H1 (cell line): ENCODE measurements around the gene NYAP2. TPM values are rescaled to one million over a fixed set of nuclear protein-coding genes. Genes with fewer than 3 reads are reported as not detected.

ENCODE experiments used
- CTCF ChIA-PET: fragments of 300-600 bp; sonication (Branson Sonifier 250); formaldehyde crosslinking; loops from one replicate; lab custom pipeline; 2021; ENCODE audit not compliant: partially characterized antibody; lab: Charles Lee
- POLR2A ChIA-PET: fragments of 300-600 bp; sonication (Branson Sonifier 250); formaldehyde crosslinking; loops from one replicate; lab custom pipeline; 2021; ENCODE audit warnings: inconsistent platforms; ENCODE audit not compliant: partially characterized antibody; lab: Charles Lee
- DNase-seq, 2 experiments: peaks; one replicate each; pipeline versions ENCODE4 v3.0.0 to v3.0.0-alpha.2; 2010 to 2022; ENCODE audit warnings: low spot score in 2 of 2, low read depth in 1 of 2, mixed read lengths in 1 of 2
- FAIRE-seq: peaks from 2 replicates; lab custom pipeline; 2011; peaks lifted over from hg19 to GRCh38; lab: Jason Lieb, UNC
- H2AFZ ChIP-seq: 2 replicates; pipeline ENCODE4 v1.8.1; 2012; ENCODE audit warnings: low read length, inconsistent platforms
- H2AK5ac ChIP-seq: 2 replicates; pipeline ENCODE4 v1.6.1; 2013; ENCODE audit warnings: low read depth, low read length
- H2BK120ac ChIP-seq: replicated peaks from 2 replicates; pipeline ENCODE3; 2013; ENCODE audit warnings: low read depth, low read length, inconsistent platforms
- H2BK12ac ChIP-seq: 2 replicates; pipeline ENCODE4 v1.6.1; 2013; ENCODE audit warnings: low read depth, low read length
- H2BK15ac ChIP-seq: 2 replicates; pipeline ENCODE4 v1.6.1; 2013; ENCODE audit warnings: low read length
- H2BK20ac ChIP-seq: 2 replicates; pipeline ENCODE4 v1.6.1; 2013; ENCODE audit warnings: low read length
- H2BK5ac ChIP-seq: 2 replicates; pipeline ENCODE4 v1.6.1; 2013; ENCODE audit warnings: low read depth, low read length
- H3K14ac ChIP-seq: 2 replicates; pipeline ENCODE4 v1.6.1; 2013; ENCODE audit warnings: inconsistent platforms; ENCODE audit not compliant: insufficient read length
- H3K18ac ChIP-seq: 2 replicates; pipeline ENCODE4 v1.6.1; 2013; ENCODE audit warnings: low read length; ENCODE audit errors: extremely low read depth
- H3K23ac ChIP-seq: 2 replicates; pipeline ENCODE4 v1.6.1; 2013; ENCODE audit warnings: inconsistent platforms; ENCODE audit not compliant: insufficient read length
- H3K23me2 ChIP-seq: 2 replicates; pipeline ENCODE4 v1.6.1; 2013; ENCODE audit warnings: low read depth, low read length
- H3K27ac ChIP-seq: 2 replicates; pipeline ENCODE4 v1.6.1; 2011; ENCODE audit warnings: low read depth, low read length, inconsistent platforms
- H3K27me3 ChIP-seq, 4 experiments: replicated peaks in 1 of 4; 1 replicate in 1 of 4; 2 replicates in 3 of 4; pipeline versions ENCODE4 v1.6.1 to v1.8.1; 2011 to 2013; ENCODE audit warnings: low read length in 3 of 4, mild to moderate bottlenecking in 3 of 4, inconsistent platforms in 2 of 4, mixed read lengths in 2 of 4, moderate library complexity in 1 of 4; ENCODE audit not compliant: control insufficient read depth in 3 of 4, insufficient read depth in 3 of 4; ENCODE audit errors: extremely low read depth in 1 of 4
- H3K36me3 ChIP-seq, 4 experiments: 2 replicates each; pipeline versions ENCODE4 v1.6.1 to v1.8.1; 2011 to 2013; ENCODE audit warnings: mild to moderate bottlenecking in 4 of 4, low read length in 3 of 4, moderate library complexity in 2 of 4, control low read depth in 1 of 4, inconsistent platforms in 1 of 4; ENCODE audit not compliant: insufficient read depth in 4 of 4, control insufficient read depth in 2 of 4
- H3K4ac ChIP-seq: replicated peaks from 2 replicates; pipeline ENCODE3; 2013; ENCODE audit warnings: low read length, low read depth, mixed read lengths, inconsistent platforms; ENCODE audit not compliant: insufficient read length
- H3K4me1 ChIP-seq, 4 experiments: replicated peaks in 1 of 4; 1 replicate in 1 of 4; 2 replicates in 3 of 4; pipeline versions ENCODE4 v1.6.1 to v1.8.1; 2011 to 2013; ENCODE audit warnings: low read length in 3 of 4, inconsistent platforms in 2 of 4, mixed read lengths in 1 of 4; ENCODE audit not compliant: insufficient read depth in 4 of 4, control insufficient read depth in 3 of 4
- H3K4me2 ChIP-seq, 2 experiments: 2 replicates each; pipeline versions ENCODE4 v1.6.1 to v1.8.1; 2011 to 2013; ENCODE audit warnings: low read depth in 2 of 2, low read length in 2 of 2, control low read depth in 1 of 2, inconsistent platforms in 1 of 2, mild to moderate bottlenecking in 1 of 2; ENCODE audit not compliant: insufficient read depth in 1 of 2
- H3K4me3 ChIP-seq, 4 experiments: fragments of 200-600, 300-600 bp in 1 of 4; sonication (generic), shearing (Covaris generic), sonication (Bioruptor Twin) in 1 of 4; 2 replicates each; pipeline versions ENCODE4 v1.5.1 to v1.8.1; 2011 to 2016; ENCODE audit warnings: low read length in 4 of 4, low read depth in 3 of 4, control low read depth in 2 of 4, inconsistent platforms in 2 of 4, mild to moderate bottlenecking in 2 of 4, mixed read lengths in 1 of 4, moderate library complexity in 1 of 4; ENCODE audit not compliant: insufficient read depth in 2 of 4; ENCODE audit errors: extremely low read depth in 1 of 4
- H3K56ac ChIP-seq: replicated peaks from 2 replicates; pipeline ENCODE3; 2013; ENCODE audit warnings: low read depth, mild to moderate bottlenecking, mixed read lengths, low read length, inconsistent platforms; ENCODE audit not compliant: insufficient read length
- H3K79me1 ChIP-seq: 2 replicates; pipeline ENCODE4 v1.6.1; 2013; ENCODE audit warnings: low read depth, low read length, control low read depth
- H3K79me2 ChIP-seq, 2 experiments: 2 replicates each; pipeline versions ENCODE4 v1.6.1 to v1.8.1; 2012 to 2013; ENCODE audit warnings: low read length in 2 of 2, mild to moderate bottlenecking in 2 of 2, inconsistent platforms in 1 of 2; ENCODE audit not compliant: insufficient read depth in 2 of 2, control insufficient read depth in 1 of 2
- H3K9ac ChIP-seq, 4 experiments: replicated peaks in 1 of 4; 1 replicate in 1 of 4; 2 replicates in 3 of 4; pipeline versions ENCODE4 v1.6.1 to v1.8.1; 2011 to 2013; ENCODE audit warnings: low read depth in 3 of 4, low read length in 3 of 4, control low read depth in 2 of 4, mild to moderate bottlenecking in 2 of 4, moderate library complexity in 2 of 4, inconsistent platforms in 1 of 4; ENCODE audit errors: extremely low read depth in 1 of 4
- H3K9me3 ChIP-seq, 2 experiments: 2 replicates each; pipeline versions ENCODE4 v1.6.1 to v1.8.1; 2012 to 2013; ENCODE audit warnings: mild to moderate bottlenecking in 2 of 2, moderate library complexity in 2 of 2, control low read depth in 1 of 2, inconsistent platforms in 1 of 2, low read depth in 1 of 2, low read length in 1 of 2, mixed read lengths in 1 of 2; ENCODE audit not compliant: insufficient read depth in 2 of 2
- H4K20me1 ChIP-seq, 2 experiments: replicated peaks in 1 of 2; 2 replicates each; pipeline versions ENCODE3 to v1.8.1; 2011 to 2013; ENCODE audit warnings: inconsistent platforms in 2 of 2, low read length in 2 of 2, mild to moderate bottlenecking in 1 of 2; ENCODE audit not compliant: insufficient read depth in 2 of 2, control insufficient read depth in 1 of 2
- H4K5ac ChIP-seq: 2 replicates; pipeline ENCODE4 v1.6.1; 2013; ENCODE audit warnings: low read length, low read depth, mixed read lengths, inconsistent platforms; ENCODE audit not compliant: insufficient read length
- H4K8ac ChIP-seq: 2 replicates; pipeline ENCODE4 v1.8.0; 2013; ENCODE audit warnings: mild to moderate bottlenecking, moderate library complexity, low read length, inconsistent platforms; ENCODE audit not compliant: insufficient read depth; ENCODE audit errors: extremely low read depth
- H4K91ac ChIP-seq: replicated peaks from 2 replicates; pipeline ENCODE3; 2013; ENCODE audit warnings: low read length, mixed read lengths, inconsistent platforms; ENCODE audit not compliant: insufficient read length
- EGR1 ChIP-seq: IDR thresholded peaks from 2 replicates; pipeline ENCODE4 v1.6.1; 2011; ENCODE audit warnings: low read depth, low read length, borderline replicate concordance
- FOSL1 ChIP-seq: IDR thresholded peaks from 2 replicates; pipeline ENCODE4 v1.6.1; 2011; ENCODE audit warnings: mild to moderate bottlenecking, low read depth, low read length, moderate library complexity; ENCODE audit not compliant: insufficient read depth
- KDM1A ChIP-seq: fragments of 200-600, 300-600 bp; sonication (generic); IDR thresholded peaks from 2 replicates; pipeline ENCODE4 v1.7.1; 2016; ENCODE audit warnings: mild to moderate bottlenecking, low read length, borderline replicate concordance
- RAD21 ChIP-seq, 2 experiments: IDR thresholded peaks in 1 of 2; conservative IDR thresholded peaks in 1 of 2; 2 replicates each; pipeline ENCODE4 v1.6.1; 2011; ENCODE audit warnings: low read depth in 2 of 2, low read length in 2 of 2, improper control_type of control experiment in 1 of 2, inconsistent platforms in 1 of 2, mild to moderate bottlenecking in 1 of 2, moderate library complexity in 1 of 2
- RFX5 ChIP-seq: IDR thresholded peaks from 2 replicates; pipeline ENCODE4 v1.6.1; 2011; ENCODE audit warnings: low read depth, low read length, improper control_type of control experiment, borderline replicate concordance
- SIX5 ChIP-seq: IDR thresholded peaks from 2 replicates; pipeline ENCODE4 v1.6.1; 2011; ENCODE audit warnings: mild to moderate bottlenecking, low read depth, low read length
- SP1 ChIP-seq: IDR thresholded peaks from 2 replicates; pipeline ENCODE4 v1.6.1; 2011; ENCODE audit warnings: low read depth, low read length
- SRF ChIP-seq: IDR thresholded peaks from 2 replicates; pipeline ENCODE4 v1.6.1; 2011; ENCODE audit warnings: mild to moderate bottlenecking, low read depth, low read length, moderate library complexity
- TAF1 ChIP-seq: IDR thresholded peaks from 2 replicates; pipeline ENCODE4 v1.6.1; 2011; ENCODE audit warnings: mild to moderate bottlenecking, low read depth, low read length
- YY1 ChIP-seq: IDR thresholded peaks from 2 replicates; pipeline ENCODE4 v1.6.1; 2011; ENCODE audit warnings: low read depth, mild to moderate bottlenecking, low read length
- ZNF274 ChIP-seq: IDR thresholded peaks from 2 replicates; pipeline ENCODE4 v1.7.0; 2012; ENCODE audit warnings: low read length, borderline replicate concordance; ENCODE audit errors: extremely low read depth
- WGBS, 2 experiments: shearing (Covaris generic) in 1 of 2; methylation state at CpG; one replicate each; pipeline versions ENCODE4 v1.1.6 to v1.1.7; 2013 to 2015; ENCODE audit warnings: low lambda C conversion rate in 2 of 2, mixed read lengths in 2 of 2, inconsistent platforms in 1 of 2, low coverage in 1 of 2, missing lambda C conversion rate in 1 of 2; ENCODE audit not compliant: insufficient replicate concordance in 2 of 2, insufficient coverage in 1 of 2, insufficient read length in 1 of 2; ENCODE audit errors: extremely low coverage in 1 of 2, missing lambda C conversion rate in 1 of 2; 5-methylcytosine and 5-hydroxymethylcytosine counted together
- polyA plus RNA-seq, 7 experiments: library from polyadenylated mRNA; depleted of rRNA in 3 of 7; stranded (reverse) in 5 of 7; unstranded in 2 of 7; fragments of >200 nt in 5 of 7; fragments of 200-250 nt in 2 of 7; gene quantifications; 1 replicate in 5 of 7; 2 replicates in 1 of 7; 4 replicates in 1 of 7; pipeline versions ENCODE4 v1.2.1 to v1.2.3, GENCODE V29; 2011 to 2013; ENCODE audit warnings: missing spikeins in 2 of 7, mixed read lengths in 2 of 7
- total RNA-seq: library from RNA; stranded (reverse); fragmentation: NEBNext Ultra II Directional; extraction: Animal tissue kit (Norgen Biotek cat#: 25700); gene quantifications from 2 replicates; pipeline ENCODE4 v1.2.1, GENCODE V29; 2021
- TF ChIP-seq, protein P1 (sequence below): IDR thresholded peaks from 2 replicates; pipeline ENCODE4 v1.6.1; 2012; ENCODE audit warnings: low read length, inconsistent platforms

The NYAP2 gene
- total and polyA plus RNA-seq, 2 of the 8 experiments (the other 6 are each of a cell fraction or from before 2014, with no cell fraction given): not detected

GRCh38 chr2:225582355-225583116, 183.0 kb downstream of the NYAP2 start:
- no peak overlapping the region for H2AK5ac ChIP-seq
- H3K4me1 ChIP-seq: no peaks in the 10 kb centered on the region
- 94% methylated on average over 23 of the region's 49 CpGs; no CpG with 5 or more reads in 1 of the 2 experiments for WGBS, 2 experiments
- ChIA-PET POLR2A (no interaction called here), CTCF (no interaction called here)
- H3K27ac ChIP-seq: no peak overlapping the region
- no peaks in the 10 kb centered on the region for H3K9me3 ChIP-seq
- H4K91ac ChIP-seq: no peak overlapping the region
- H2BK5ac ChIP-seq: no peak overlapping the region
- no peaks in the 10 kb centered on the region for H3K23me2 ChIP-seq
- H3K36me3 ChIP-seq: no peaks in the 10 kb centered on the region
- no peak overlapping the region for H3K4ac ChIP-seq
- H3K14ac ChIP-seq: no peak overlapping the region
- H3K27me3 ChIP-seq: no peaks in the 10 kb centered on the region
- no peak overlapping the region for H3K9ac ChIP-seq
- H4K20me1 ChIP-seq: no peaks in the 10 kb centered on the region
- H2BK20ac ChIP-seq: no peak overlapping the region
- H3K4me3 ChIP-seq: no peak overlapping the region
- H3K18ac ChIP-seq: no peak overlapping the region
- H3K79me2 ChIP-seq: no peaks in the 10 kb centered on the region
- H3K79me1 ChIP-seq: no peaks in the 10 kb centered on the region
- no peak for DNase-seq
- no peak overlapping the region for H2AFZ ChIP-seq
- no peak overlapping the region for H3K23ac ChIP-seq
- no peak overlapping the region for H3K4me2 ChIP-seq
- no peak overlapping the region for H3K56ac ChIP-seq
- H4K5ac ChIP-seq: no peak overlapping the region
- no peak overlapping the region for H2BK15ac ChIP-seq
- no peak for FAIRE-seq
- H4K8ac ChIP-seq: no peak overlapping the region
- H2BK120ac ChIP-seq: no peak overlapping the region
- no peak overlapping the region for H2BK12ac ChIP-seq
- TF ChIP-seq EGR1 (no peak), KDM1A (no peak), TAF1 (no peak), FOSL1 (no peak), RFX5 (no peak), YY1 (no peak), SRF (no peak), ZNF274 (no peak), SIX5 (no peak), RAD21 (IDR thresholded peaks at IDR 0.05 in 1 of 2, conservative IDR thresholded peaks at IDR 0.05 in 1 of 2; ENCODE audit: low read depth in 2 of 2, low read length in 2 of 2) (no peak), SP1 (no peak)
- TF ChIP-seq, protein P1, sequence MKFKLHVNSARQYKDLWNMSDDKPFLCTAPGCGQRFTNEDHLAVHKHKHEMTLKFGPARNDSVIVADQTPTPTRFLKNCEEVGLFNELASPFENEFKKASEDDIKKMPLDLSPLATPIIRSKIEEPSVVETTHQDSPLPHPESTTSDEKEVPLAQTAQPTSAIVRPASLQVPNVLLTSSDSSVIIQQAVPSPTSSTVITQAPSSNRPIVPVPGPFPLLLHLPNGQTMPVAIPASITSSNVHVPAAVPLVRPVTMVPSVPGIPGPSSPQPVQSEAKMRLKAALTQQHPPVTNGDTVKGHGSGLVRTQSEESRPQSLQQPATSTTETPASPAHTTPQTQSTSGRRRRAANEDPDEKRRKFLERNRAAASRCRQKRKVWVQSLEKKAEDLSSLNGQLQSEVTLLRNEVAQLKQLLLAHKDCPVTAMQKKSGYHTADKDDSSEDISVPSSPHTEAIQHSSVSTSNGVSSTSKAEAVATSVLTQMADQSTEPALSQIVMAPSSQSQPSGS: no peak
